Measurements from ENCODE around the gene CAMK2B.
"Not testable (repeated sequence)": the region's sequence is repeated elsewhere in the genome, so short reads cannot be mapped to it uniquely, and the experiment has no call there.

CAMK2B gene

GRCh38 chr7:44173911-44174693, 151.3 kb downstream of the CAMK2B start:
- Mint-ChIP-seq H3K4me3 (no peak overlapping the region), H3K9me3 (peaks cover 0 to 2% of the 10 kb centered on the region in 2 donors), H3K4me1 (ENCODE audit: low read depth in 2 of 2) (no peaks in the 10 kb centered on the region), H3K27ac (no peak overlapping the region), H3K27me3 (peaks cover 39 to 47% of the 10 kb centered on the region in 2 donors), H3K36me3 (ENCODE audit: insufficient read depth) (no peaks in the 10 kb centered on the region)
- ATAC-seq (replicated peaks) (no peak), DNase-seq (no peak)

- Mint-ChIP-seq H3K36me3 (ENCODE audit: insufficient read depth) (no peaks in the 10 kb centered on the region), H3K9me3 (peaks cover 0 to 2% of the 10 kb centered on the region in 2 donors), H3K27me3 (peaks cover 27 to 36% of the 10 kb centered on the region in 2 donors), H3K4me3 (no peak overlapping the region), H3K27ac (no peak overlapping the region), H3K4me1 (ENCODE audit: low read depth in 2 of 2) (no peaks in the 10 kb centered on the region)
- no peak for DNase-seq
- no peak for ATAC-seq (replicated peaks)
These were observed 152.5 kb downstream of the CAMK2B start for GRCh38 chr7:44172803-44173424.

- peaks cover 22 to 30% of the 10 kb centered on the region in 2 donors for H3K27me3 Mint-ChIP-seq
These were observed 153.0 kb downstream of the CAMK2B start for GRCh38 chr7:44172352-44172751.

DNA sequence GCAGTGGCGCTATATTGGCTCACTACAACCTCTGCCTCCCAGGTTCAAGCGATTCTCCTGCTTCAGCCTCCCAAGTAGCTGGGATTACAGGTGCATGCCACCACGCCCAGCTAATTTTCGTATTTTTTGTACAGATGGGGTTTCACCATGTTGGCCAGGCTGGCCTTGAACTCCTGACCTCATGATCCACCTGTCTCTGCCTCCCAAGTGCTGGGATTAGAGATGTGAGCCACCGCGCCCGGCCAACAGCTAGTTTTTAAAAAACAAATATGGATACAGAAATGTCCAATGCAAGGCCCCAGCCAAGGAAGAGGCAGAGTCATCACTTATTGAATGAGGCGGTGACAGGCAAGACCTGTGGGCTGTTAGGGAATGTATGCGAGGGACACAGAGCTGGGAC, 153.5 kb downstream of the CAMK2B start:
- not testable (repeated sequence) for DNase-seq; H3K4me1 Mint-ChIP-seq (ENCODE audit: low read depth in 2 of 2); H3K27ac Mint-ChIP-seq; H3K4me3 Mint-ChIP-seq; H3K36me3 Mint-ChIP-seq (ENCODE audit: insufficient read depth); ATAC-seq (replicated peaks); H3K9me3 Mint-ChIP-seq
- peaks cover 17 to 30% of the 10 kb centered on the region in 2 donors for H3K27me3 Mint-ChIP-seq

More at GRCh38 chr7:44172352-44172751, 153.0 kb downstream of the CAMK2B start:
- Mint-ChIP-seq H3K36me3 (ENCODE audit: insufficient read depth) (no peaks in the 10 kb centered on the region), H3K9me3 (peaks cover 0 to 2% of the 10 kb centered on the region in 2 donors), H3K4me1 (ENCODE audit: low read depth in 2 of 2) (no peaks in the 10 kb centered on the region), H3K4me3 (no peak overlapping the region), H3K27ac (no peak overlapping the region)
- ATAC-seq (replicated peaks) (no peak), DNase-seq (no peak)

DNA sequence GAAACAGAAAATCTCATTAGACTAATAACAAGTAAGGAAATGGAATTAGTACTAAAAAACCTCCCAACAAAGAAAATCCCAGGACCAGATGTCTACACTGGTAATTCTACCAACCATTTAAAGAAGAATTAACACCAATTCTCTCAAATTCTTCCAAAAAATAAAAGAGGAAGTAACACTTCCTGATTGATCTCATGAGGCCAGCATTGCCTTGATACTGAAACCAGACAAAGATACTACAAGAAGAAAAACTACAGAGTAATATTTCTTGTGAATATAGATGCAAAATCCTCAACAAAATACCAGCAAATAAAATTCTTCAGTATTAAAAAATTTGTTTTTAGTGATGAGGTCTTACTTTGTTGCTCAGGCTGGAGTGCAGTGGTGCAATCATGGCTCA, 157.5 kb downstream of the CAMK2B start:
- Mint-ChIP-seq H3K4me3 (no peak overlapping the region), H3K27ac (no peak overlapping the region), H3K9me3 (no peaks in the 10 kb centered on the region), H3K27me3 (peaks cover under 1 to 6% of the 10 kb centered on the region in 2 donors), H3K4me1 (ENCODE audit: low read depth in 2 of 2) (no peaks in the 10 kb centered on the region), H3K36me3 (ENCODE audit: insufficient read depth) (no peaks in the 10 kb centered on the region)
- DNase-seq (no peak), ATAC-seq (replicated peaks) (no peak)
